GM19324 (cell line): ENCODE measurements around the gene PDGFA.

Source experiments
- ATAC-seq: cut with Tn5 transposase; IDR thresholded peaks from one replicate; pipeline ENCODE4 v1.9.1; 2021; ENCODE audit warnings: mild to moderate bottlenecking, moderate library complexity; ENCODE audit not compliant: unreplicated experiment, low FRiP score

Gene PDGFA

GRCh38 chr7:477626-478220, 41.9 kb downstream of the PDGFA start:
- ATAC-seq = no peak

GRCh38 chr7:476736-477360, 42.8 kb downstream of the PDGFA start:
- ATAC-seq = no peak

- no peak for ATAC-seq
Observed at GRCh38 chr7:475951-476441, 43.6 kb downstream of the PDGFA start.

GRCh38 chr7:475425-475728, 44.3 kb downstream of the PDGFA start:
- no peak for ATAC-seq

GRCh38 chr7:474605-475424, 44.8 kb downstream of the PDGFA start:
- ATAC-seq = no peak

- ATAC-seq = no peak
Observed at GRCh38 chr7:473870-474604, 45.6 kb downstream of the PDGFA start.

GRCh38 chr7:473211-473734, 46.4 kb downstream of the PDGFA start:
- ATAC-seq = no peak

GRCh38 chr7:472640-472957, 47.0 kb downstream of the PDGFA start:
- no peak for ATAC-seq

GRCh38 chr7:471866-472639, 47.6 kb downstream of the PDGFA start:
- no peak for ATAC-seq

GRCh38 chr7:471191-471865, 48.3 kb downstream of the PDGFA start:
- ATAC-seq = no peak

- no peak for ATAC-seq
Observed at GRCh38 chr7:469563-469961, 50.1 kb downstream of the PDGFA start.

- no peak for ATAC-seq
Observed at GRCh38 chr7:468681-469562, 50.7 kb downstream of the PDGFA start.

GRCh38 chr7:467856-468545, 51.6 kb downstream of the PDGFA start:
- no peak for ATAC-seq

GRCh38 chr7:467393-467828, 52.2 kb downstream of the PDGFA start:
- ATAC-seq = no peak

GRCh38 chr7:466465-467191, 53.0 kb downstream of the PDGFA start:
- no peak for ATAC-seq

- no peak for ATAC-seq
Observed at GRCh38 chr7:465710-466400, 53.8 kb downstream of the PDGFA start.
